ENCODE results near the gene TOP2A. TPM values are rescaled to one million over a fixed set of nuclear protein-coding genes. Genes with fewer than 3 reads are reported as not detected.
"Not testable (repeated sequence)": the region's sequence is repeated elsewhere in the genome, so short reads cannot be mapped to it uniquely, and the experiment has no call there.

The TOP2A gene
- total RNA-seq, 1 donor from 2014 or later: 0.79 TPM

- H3K27me3 ChIP-seq (ENCODE audit: control insufficient read depth, insufficient read depth, low read length): no peaks in the 10 kb centered on the region
- H3K36me3 ChIP-seq (ENCODE audit: control insufficient read depth, insufficient read depth, low read length): no peaks in the 10 kb centered on the region
- no peak overlapping the region for H3K4me3 ChIP-seq (ENCODE audit: low read depth, low read length)
- no peak for FAIRE-seq
- TF ChIP-seq, protein P1, sequence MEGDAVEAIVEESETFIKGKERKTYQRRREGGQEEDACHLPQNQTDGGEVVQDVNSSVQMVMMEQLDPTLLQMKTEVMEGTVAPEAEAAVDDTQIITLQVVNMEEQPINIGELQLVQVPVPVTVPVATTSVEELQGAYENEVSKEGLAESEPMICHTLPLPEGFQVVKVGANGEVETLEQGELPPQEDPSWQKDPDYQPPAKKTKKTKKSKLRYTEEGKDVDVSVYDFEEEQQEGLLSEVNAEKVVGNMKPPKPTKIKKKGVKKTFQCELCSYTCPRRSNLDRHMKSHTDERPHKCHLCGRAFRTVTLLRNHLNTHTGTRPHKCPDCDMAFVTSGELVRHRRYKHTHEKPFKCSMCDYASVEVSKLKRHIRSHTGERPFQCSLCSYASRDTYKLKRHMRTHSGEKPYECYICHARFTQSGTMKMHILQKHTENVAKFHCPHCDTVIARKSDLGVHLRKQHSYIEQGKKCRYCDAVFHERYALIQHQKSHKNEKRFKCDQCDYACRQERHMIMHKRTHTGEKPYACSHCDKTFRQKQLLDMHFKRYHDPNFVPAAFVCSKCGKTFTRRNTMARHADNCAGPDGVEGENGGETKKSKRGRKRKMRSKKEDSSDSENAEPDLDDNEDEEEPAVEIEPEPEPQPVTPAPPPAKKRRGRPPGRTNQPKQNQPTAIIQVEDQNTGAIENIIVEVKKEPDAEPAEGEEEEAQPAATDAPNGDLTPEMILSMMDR (IDR thresholded peaks at IDR 0.05; ENCODE audit: insufficient read depth, low read length, severe bottlenecking): no peak
- no peak for DNase-seq (ENCODE audit: low read depth)
Measured at GRCh38 chr17:40369923-40370322, 47.8 kb downstream of the TOP2A start.

DNA sequence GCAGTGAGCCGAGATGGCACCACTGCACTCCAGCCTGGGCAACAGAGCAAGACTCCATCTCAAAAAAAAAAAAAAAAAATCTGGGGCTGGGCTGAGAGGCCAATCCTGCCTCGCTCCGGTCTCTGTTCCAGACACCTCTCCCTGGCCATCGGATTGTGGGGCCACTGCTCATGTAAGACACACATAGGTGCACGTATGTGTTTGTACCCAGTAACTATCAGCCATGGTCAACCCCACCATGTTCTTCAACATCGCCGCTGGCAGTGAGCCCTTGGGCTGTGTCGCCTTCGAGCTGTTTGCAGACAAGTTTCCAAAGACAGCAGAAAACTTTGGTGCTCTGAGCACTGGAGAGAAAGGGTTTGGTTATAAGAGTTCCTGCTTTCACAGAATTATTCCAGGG, 50.0 kb downstream of the TOP2A start:
- not testable (repeated sequence) for H3K36me3 ChIP-seq (ENCODE audit: control insufficient read depth, insufficient read depth, low read length); H3K4me3 ChIP-seq (ENCODE audit: low read depth, low read length); FAIRE-seq; H3K27me3 ChIP-seq (ENCODE audit: control insufficient read depth, insufficient read depth, low read length); DNase-seq (ENCODE audit: low read depth)

DNA sequence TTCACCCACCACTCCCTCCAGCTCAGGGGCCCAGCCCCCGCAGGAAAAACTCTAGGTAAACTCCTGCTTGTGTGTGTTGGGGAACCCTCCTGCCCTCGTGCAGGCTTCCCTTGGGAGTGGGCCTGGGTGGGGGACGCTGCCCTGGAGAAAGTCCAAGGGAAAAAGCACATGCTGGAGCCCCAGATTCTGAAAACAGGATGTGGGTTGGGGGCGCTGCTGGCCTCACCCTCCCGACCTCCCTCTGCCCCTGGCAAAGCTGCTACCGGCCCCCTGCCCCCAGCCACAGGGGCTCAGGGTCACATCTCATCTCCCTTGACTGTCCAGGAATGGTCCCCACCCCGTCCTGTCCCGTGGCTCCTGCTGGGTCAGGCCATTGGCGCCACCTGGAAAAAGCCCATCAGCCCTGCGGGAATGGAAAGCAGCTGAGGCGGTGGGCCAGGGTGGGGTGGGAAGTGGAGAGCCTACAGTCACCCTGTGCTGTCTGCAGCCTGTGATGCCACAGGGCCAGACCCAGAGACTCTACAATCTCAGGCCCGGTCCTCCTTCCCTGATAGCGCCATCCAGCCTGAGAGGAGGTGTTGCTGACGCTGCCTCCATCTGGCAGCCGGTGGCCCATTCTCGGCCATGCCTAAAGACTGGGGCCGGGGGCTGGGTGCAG, 50.7 kb downstream of the TOP2A start:
- DNase-seq (ENCODE audit: low read depth) (no peak), FAIRE-seq (no peak)
- H3K27me3 ChIP-seq (ENCODE audit: control insufficient read depth, insufficient read depth, low read length): no peaks in the 10 kb centered on the region
- TF ChIP-seq, protein P1 (IDR thresholded peaks at IDR 0.05; ENCODE audit: insufficient read depth, low read length, severe bottlenecking): no peak
- H3K36me3 ChIP-seq (ENCODE audit: control insufficient read depth, insufficient read depth, low read length): no peaks in the 10 kb centered on the region
- H3K4me3 ChIP-seq (ENCODE audit: low read depth, low read length): no peak overlapping the region

DNA sequence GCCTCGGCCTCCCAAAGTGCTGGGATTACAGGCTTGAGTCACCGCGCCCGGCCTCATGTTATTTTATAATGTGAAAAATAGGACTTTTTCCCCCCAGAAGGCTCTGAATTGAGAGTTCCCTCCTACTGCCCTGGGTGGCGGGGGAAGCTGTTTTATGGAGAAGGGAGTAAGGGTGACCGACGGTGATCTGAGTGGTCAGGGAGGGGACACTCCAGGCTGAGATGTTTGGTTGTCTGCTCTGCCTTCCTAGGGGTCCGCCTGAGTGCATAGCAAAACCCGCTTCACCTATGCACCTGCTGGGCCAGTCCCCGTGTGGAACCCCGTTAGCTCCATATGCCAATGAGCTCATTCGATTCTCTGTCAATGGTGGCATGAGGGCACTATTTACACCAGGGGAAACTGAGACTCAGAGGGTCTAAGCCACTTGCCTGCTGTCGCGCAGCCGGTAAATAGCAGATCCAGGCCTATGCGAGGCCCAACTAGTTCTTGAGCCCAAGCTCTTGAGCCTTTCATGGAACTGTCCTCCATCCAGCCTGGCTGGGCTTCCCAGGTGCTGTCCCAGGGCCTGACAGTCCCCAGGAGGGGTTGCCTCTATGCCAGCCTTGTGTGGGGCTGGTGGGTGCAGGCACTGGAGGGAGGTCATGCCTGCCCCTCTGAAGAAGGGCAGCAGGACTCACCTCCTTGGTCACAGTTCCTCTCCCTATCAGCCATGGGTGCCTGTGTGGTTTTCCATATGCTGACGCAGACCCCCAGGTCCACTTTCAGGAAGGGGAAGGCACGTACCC, 51.4 kb downstream of the TOP2A start:
- DNase-seq (ENCODE audit: low read depth) (no peak), FAIRE-seq (no peak)
- TF ChIP-seq, protein P1 (IDR thresholded peaks at IDR 0.05; ENCODE audit: insufficient read depth, low read length, severe bottlenecking): no peak

DNA sequence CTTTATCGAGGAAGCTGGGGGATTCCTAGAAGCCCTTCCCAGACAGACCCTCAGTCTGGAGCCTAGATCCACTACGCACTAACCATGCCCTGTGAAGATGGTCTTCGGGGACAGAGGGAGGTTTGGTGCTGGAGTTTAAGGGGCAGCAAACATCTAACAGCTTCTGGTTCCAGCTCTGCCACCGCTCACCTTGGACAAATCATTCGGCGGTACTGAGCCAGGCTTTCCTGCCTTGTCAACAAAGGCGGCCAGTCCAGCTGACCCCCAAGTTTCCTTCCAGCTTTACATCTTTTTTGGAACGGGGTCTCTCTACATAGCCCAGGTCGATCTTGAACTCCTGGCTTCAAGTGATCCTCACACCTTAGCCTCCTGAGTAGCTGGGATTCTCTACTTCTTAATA, 52.8 kb downstream of the TOP2A start:
- Histone ChIP-seq H3K27me3 (ENCODE audit: control insufficient read depth, insufficient read depth, low read length) (no peaks in the 10 kb centered on the region), H3K36me3 (ENCODE audit: control insufficient read depth, insufficient read depth, low read length) (no peaks in the 10 kb centered on the region), H3K4me3 (ENCODE audit: low read depth, low read length) (no peak overlapping the region)
- DNase-seq (ENCODE audit: low read depth) (no peak), FAIRE-seq (no peak)
- TF ChIP-seq, protein P1 (IDR thresholded peaks at IDR 0.05; ENCODE audit: insufficient read depth, low read length, severe bottlenecking): no peak

More for the DNA sequence above, 51.4 kb downstream of the TOP2A start:
- Histone ChIP-seq H3K4me3 (ENCODE audit: low read depth, low read length) (no peak overlapping the region), H3K36me3 (ENCODE audit: control insufficient read depth, insufficient read depth, low read length) (no peaks in the 10 kb centered on the region), H3K27me3 (ENCODE audit: control insufficient read depth, insufficient read depth, low read length) (no peaks in the 10 kb centered on the region)

- no peak for DNase-seq (ENCODE audit: low read depth)
- FAIRE-seq: no peak
- peak within 1 kb of the TSS; percentile 52 for H3K4me3 ChIP-seq (ENCODE audit: low read depth, low read length)
Measured at GRCh38 chr17:40364121-40364861, 53.4 kb downstream of the TOP2A start, which contains the start of gene GJD3. Gene GJD3 (minus strand): TSS chr17:40364737. CDS start chr17:40363815, 922 bp downstream.

More at GRCh38 chr17:40364121-40364861, 53.4 kb downstream of the TOP2A start, which contains the start of gene GJD3:
- TF ChIP-seq, protein P1 (IDR thresholded peaks at IDR 0.05; ENCODE audit: insufficient read depth, low read length, severe bottlenecking): no peak
- no peaks in the 10 kb centered on the region for H3K36me3 ChIP-seq (ENCODE audit: control insufficient read depth, insufficient read depth, low read length)
- no peaks in the 10 kb centered on the region for H3K27me3 ChIP-seq (ENCODE audit: control insufficient read depth, insufficient read depth, low read length)
